Measurements from ENCODE around the gene TNP2. TPM values are rescaled to one million over a fixed set of nuclear protein-coding genes. Genes with fewer than 3 reads are reported as not detected.
"Not testable (repeated sequence)": the region's sequence is repeated elsewhere in the genome, so short reads cannot be mapped to it uniquely, and the experiment has no call there.

TNP2 gene
- polyA plus RNA-seq, 6 donors from 2014 or later = not detected

GRCh38 chr16:11232302-11232851, 36.7 kb downstream of the TNP2 start:
- ATAC-seq (ENCODE audit: low read depth in 2 of 2) (no peak), DNase-seq (no peak)
- Mint-ChIP-seq H3K27me3 (no peaks in the 10 kb centered on the region), H3K4me3 (peak overlapping the region; percentile 52 to 91 (median 70)), H3K4me1 (peaks cover 16 to 29% (median 23%) of the 10 kb centered on the region in 3 donors), H3K27ac (peak overlapping the region in 4 of 6 donors; percentile 62 to 96 (median 73)), H3K36me3 (no peaks in the 10 kb centered on the region), H3K9me3 (no peaks in the 10 kb centered on the region)

- H3K27ac Mint-ChIP-seq = peak overlapping the region in 3 of 6 donors; percentile 21 to 39 (median 33)
- peak overlapping the region in 3 of 8 donors; percentile 32 to 68 (median 56) for H3K4me3 Mint-ChIP-seq
- H3K9me3 Mint-ChIP-seq = no peaks in the 10 kb centered on the region
- no peaks in the 10 kb centered on the region for H3K36me3 Mint-ChIP-seq
- H3K27me3 Mint-ChIP-seq = no peaks in the 10 kb centered on the region
- no peak for ATAC-seq (ENCODE audit: low read depth in 2 of 2)
- H3K4me1 Mint-ChIP-seq = peaks cover 16 to 29% (median 23%) of the 10 kb centered on the region in 3 donors
- no peak for DNase-seq
Measured at GRCh38 chr16:11231367-11231970, 37.7 kb downstream of the TNP2 start.

GRCh38 chr16:11229906-11230305, 39.2 kb downstream of the TNP2 start:
- ATAC-seq (ENCODE audit: low read depth in 2 of 2) = no peak
- Mint-ChIP-seq H3K4me1 (peaks cover 17 to 45% (median 32%) of the 10 kb centered on the region in 3 donors), H3K9me3 (no peaks in the 10 kb centered on the region), H3K27ac (no peak overlapping the region), H3K36me3 (no peaks in the 10 kb centered on the region), H3K27me3 (no peaks in the 10 kb centered on the region), H3K4me3 (no peak overlapping the region)
- no peak for DNase-seq

- DNase-seq = no peak
- no peak for ATAC-seq (ENCODE audit: low read depth in 2 of 2)
- H3K4me1 Mint-ChIP-seq = peaks cover 20 to 49% (median 37%) of the 10 kb centered on the region in 3 donors
- H3K27ac Mint-ChIP-seq = no peak overlapping the region
- no peaks in the 10 kb centered on the region for H3K36me3 Mint-ChIP-seq
- H3K9me3 Mint-ChIP-seq = no peaks in the 10 kb centered on the region
- peak overlapping the region in 1 of 8 donors; percentile 67 for H3K4me3 Mint-ChIP-seq
- H3K27me3 Mint-ChIP-seq = no peaks in the 10 kb centered on the region
Measured at GRCh38 chr16:11229432-11229831, 39.7 kb downstream of the TNP2 start.

- no peaks in the 10 kb centered on the region for H3K36me3 Mint-ChIP-seq
- ATAC-seq (ENCODE audit: low read depth in 2 of 2) (no peak), DNase-seq (no peak)
- H3K4me3 Mint-ChIP-seq = peak overlapping the region; percentile 50 to 90 (median 82)
- H3K4me1 Mint-ChIP-seq = peaks cover 18 to 35% (median 29%) of the 10 kb centered on the region in 3 donors
- peak overlapping the region; percentile 88 to 96 (median 94) for H3K27ac Mint-ChIP-seq
- no peaks in the 10 kb centered on the region for H3K27me3 Mint-ChIP-seq
- H3K9me3 Mint-ChIP-seq = no peaks in the 10 kb centered on the region
Measured at GRCh38 chr16:11225677-11226549, 43.2 kb downstream of the TNP2 start.

- Mint-ChIP-seq H3K4me1 (peaks cover 18 to 35% (median 29%) of the 10 kb centered on the region in 3 donors), H3K27ac (peak overlapping the region; percentile 88 to 96 (median 94)), H3K9me3 (no peaks in the 10 kb centered on the region), H3K36me3 (no peaks in the 10 kb centered on the region), H3K27me3 (no peaks in the 10 kb centered on the region), H3K4me3 (peak overlapping the region; percentile 50 to 90 (median 82))
- DNase-seq (peak; percentile 83), ATAC-seq (ENCODE audit: low read depth in 2 of 2) (peak; percentile 92 to 93)
Measured at GRCh38 chr16:11224894-11225676, 44.0 kb downstream of the TNP2 start.

- H3K4me3 Mint-ChIP-seq = peak overlapping the region; percentile 50 to 90 (median 82)
- peak; percentile 40 to 55 for ATAC-seq (ENCODE audit: low read depth in 2 of 2)
- H3K9me3 Mint-ChIP-seq = no peaks in the 10 kb centered on the region
- peak; percentile 47 for DNase-seq
- peaks cover 18 to 32% (median 29%) of the 10 kb centered on the region in 3 donors for H3K4me1 Mint-ChIP-seq
- no peaks in the 10 kb centered on the region for H3K27me3 Mint-ChIP-seq
- H3K36me3 Mint-ChIP-seq = no peaks in the 10 kb centered on the region
- H3K27ac Mint-ChIP-seq = peak overlapping the region; percentile 76 to 96 (median 94)
Measured at GRCh38 chr16:11224096-11224893, 44.8 kb downstream of the TNP2 start.

GRCh38 chr16:11220507-11220906, 48.6 kb downstream of the TNP2 start:
- H3K36me3 Mint-ChIP-seq; H3K4me3 Mint-ChIP-seq; ATAC-seq (ENCODE audit: low read depth in 2 of 2); DNase-seq; H3K27me3 Mint-ChIP-seq: not testable (repeated sequence)
- H3K4me1 Mint-ChIP-seq = peaks cover 24 to 26% (median 26%) of the 10 kb centered on the region in 3 donors
- H3K9me3 Mint-ChIP-seq = peaks cover 4 to 24% (median 11%) of the 10 kb centered on the region in 7 donors
- peak overlapping the region in 1 of 6 donors; percentile 15 for H3K27ac Mint-ChIP-seq

GRCh38 chr16:11219178-11219577, 49.9 kb downstream of the TNP2 start:
- peaks cover 4 to 24% (median 11%) of the 10 kb centered on the region in 7 donors for H3K9me3 Mint-ChIP-seq
- no peak overlapping the region for H3K27ac Mint-ChIP-seq
- no peak overlapping the region for H3K4me3 Mint-ChIP-seq
- H3K4me1 Mint-ChIP-seq = peaks cover 12 to 15% (median 13%) of the 10 kb centered on the region in 3 donors
- DNase-seq (no peak), ATAC-seq (ENCODE audit: low read depth in 2 of 2) (no peak)
- no peaks in the 10 kb centered on the region for H3K27me3 Mint-ChIP-seq
- H3K36me3 Mint-ChIP-seq = peaks cover 0 to 7% of the 10 kb centered on the region in 2 donors

- Mint-ChIP-seq H3K9me3 (peaks cover 4 to 24% (median 11%) of the 10 kb centered on the region in 7 donors), H3K36me3 (peaks cover 0 to 7% of the 10 kb centered on the region in 2 donors), H3K4me1 (peaks cover 7 to 12% (median 10%) of the 10 kb centered on the region in 3 donors), H3K27ac (no peak overlapping the region), H3K27me3 (peaks cover 0 to 3% (median 0%) of the 10 kb centered on the region in 3 donors), H3K4me3 (peak overlapping the region in 1 of 8 donors; percentile 50)
- DNase-seq (no peak), ATAC-seq (ENCODE audit: low read depth in 2 of 2) (no peak)
Measured at GRCh38 chr16:11218604-11218962, 50.5 kb downstream of the TNP2 start.
